Activated CD4-positive, alpha-beta T cell treated with anti-CD3 and anti-CD28 coated beads, Interleukin-2, amount 50 U/mL, for 1 hour (primary cell): ENCODE results near the gene METTL23.
A peak's percentile ranks its signal among the peaks of the same experiment; 100 is the strongest.
"Not testable (repeated sequence)": the region's sequence is repeated elsewhere in the genome, so short reads cannot be mapped to it uniquely, and the experiment has no call there.

Source experiments
- DNase-seq: peaks from one replicate; pipeline ENCODE4 v3.0.0-alpha.2; 2020

The METTL23 gene

GRCh38 chr17:76735586-76736348 is 9.1 kb downstream of the METTL23 start:
- no peak for DNase-seq

GRCh38 chr17:76736349-76737081 is 9.9 kb downstream of the METTL23 start:
- peak; percentile 69 for DNase-seq

- DNase-seq, result peak; percentile 97
These were observed 10.5 kb downstream of the METTL23 start, which contains the start of gene SRSF2 for GRCh38 chr17:76737082-76737675. Gene SRSF2, minus strand, starts transcription at chr17:76737331. Its CDS starts 171 bp downstream, at chr17:76737160.

GRCh38 chr17:76737676-76738467 is 11.2 kb downstream of the METTL23 start, which contains the start of gene MFSD11:
Gene MFSD11, plus strand, starts transcription at chr17:76738119. Its CDS starts 234 bp downstream, at chr17:76738353.
- DNase-seq, result peak; percentile 91

- no peak for DNase-seq
These were observed 11.8 kb downstream of the METTL23 start for GRCh38 chr17:76738468-76738850.

- not testable (repeated sequence) for DNase-seq
These were observed 13.0 kb downstream of the METTL23 start for GRCh38 chr17:76739568-76740115.

- DNase-seq, result no peak
These were observed 13.9 kb downstream of the METTL23 start for GRCh38 chr17:76740329-76741118.

- DNase-seq, result no peak
These were observed 16.3 kb downstream of the METTL23 start for GRCh38 chr17:76742958-76743357.

GRCh38 chr17:76744747-76745146 is 18.1 kb downstream of the METTL23 start:
- DNase-seq, result no peak

GRCh38 chr17:76745785-76746184 is 19.1 kb downstream of the METTL23 start:
- not testable (repeated sequence) for DNase-seq

- DNase-seq, result no peak
These were observed 21.2 kb downstream of the METTL23 start for GRCh38 chr17:76747716-76748363.

GRCh38 chr17:76748657-76749056 is 22.0 kb downstream of the METTL23 start:
- DNase-seq, result no peak

- DNase-seq, result no peak
These were observed 24.9 kb downstream of the METTL23 start for GRCh38 chr17:76751416-76751993.

GRCh38 chr17:76752006-76752405 is 25.4 kb downstream of the METTL23 start:
- no peak for DNase-seq

GRCh38 chr17:76753061-76753961 is 26.7 kb downstream of the METTL23 start:
- DNase-seq, result no peak

GRCh38 chr17:76755285-76755684 is 28.6 kb downstream of the METTL23 start:
- DNase-seq, result no peak

GRCh38 chr17:76757256-76757655 is 30.6 kb downstream of the METTL23 start:
- no peak for DNase-seq

GRCh38 chr17:76758570-76758969 is 31.9 kb downstream of the METTL23 start:
- DNase-seq, result no peak

GRCh38 chr17:76772842-76773525 is 46.3 kb downstream of the METTL23 start:
- DNase-seq, result peak; percentile 61
